Stimulated activated CD4-positive, alpha-beta T cell treated with anti-CD3 and anti-CD28 coated beads, Interleukin-12 subunit alpha, Interleukin-12 subunit beta, amount 100 ng/mL, for 24 hours (primary cell): ENCODE measurements around the gene SLC12A3.
"Not testable (repeated sequence)": the region's sequence is repeated elsewhere in the genome, so short reads cannot be mapped to it uniquely, and the experiment has no call there.

Experiments used
- DNase-seq, 2 experiments: peaks; one replicate each; pipeline ENCODE4 v3.0.0-alpha.2; 2020; ENCODE audit warnings: low read depth in 2 of 2

Gene SLC12A3

DNA sequence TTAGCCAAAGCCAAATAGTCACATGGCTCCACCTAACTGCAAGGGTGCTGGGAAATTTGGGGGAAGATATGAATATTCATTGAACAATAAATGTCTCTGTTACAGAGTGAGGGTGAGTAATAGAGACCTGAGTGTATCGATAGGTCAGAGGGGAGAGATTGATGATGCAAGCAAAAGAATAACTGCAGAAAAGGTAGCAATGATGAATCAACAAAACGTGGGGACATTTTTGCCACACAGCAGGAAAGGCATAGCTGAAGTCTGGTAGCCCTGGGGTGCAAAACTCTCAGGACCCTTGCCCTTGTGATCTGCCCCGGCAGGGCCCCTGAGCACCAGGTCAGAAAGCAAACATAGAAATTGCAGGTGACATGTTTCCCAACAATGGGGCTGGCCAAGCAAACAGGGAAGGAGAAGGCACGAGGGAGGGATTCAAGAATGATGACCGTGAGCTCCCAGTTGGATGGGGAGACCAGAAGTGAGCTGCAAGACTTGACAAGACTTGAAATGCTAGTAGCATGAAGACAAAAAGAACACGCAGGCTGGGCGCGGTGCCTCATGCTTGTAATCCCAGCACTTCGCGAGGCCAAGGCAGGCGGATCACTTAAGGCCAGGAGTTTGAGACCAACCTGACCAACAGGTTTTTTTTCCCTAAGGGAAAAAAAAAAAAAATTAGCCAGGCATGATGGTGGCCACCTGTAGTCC lies 54.2 kb downstream of the SLC12A3 start:
- no peak for DNase-seq

DNA sequence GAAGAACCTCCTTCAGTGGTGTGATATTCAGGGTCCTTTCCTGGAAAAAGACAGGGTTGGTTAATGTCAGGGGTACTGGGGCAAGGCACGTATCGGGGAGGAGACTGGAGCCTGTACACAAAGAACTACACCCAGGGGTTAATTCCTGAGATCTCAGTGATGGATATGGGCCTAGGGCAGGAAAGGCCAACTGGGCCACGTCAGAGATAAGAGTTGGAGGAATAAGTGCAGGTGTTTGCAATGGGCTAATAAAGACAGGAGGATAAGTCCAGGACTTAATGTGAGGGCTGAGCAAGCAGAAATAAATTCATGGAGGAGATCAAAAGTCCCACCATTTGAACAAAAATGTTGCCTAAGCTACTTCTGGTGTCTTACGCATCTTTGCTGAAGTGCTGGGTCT lies 56.6 kb downstream of the SLC12A3 start:
- DNase-seq, result no peak

DNA sequence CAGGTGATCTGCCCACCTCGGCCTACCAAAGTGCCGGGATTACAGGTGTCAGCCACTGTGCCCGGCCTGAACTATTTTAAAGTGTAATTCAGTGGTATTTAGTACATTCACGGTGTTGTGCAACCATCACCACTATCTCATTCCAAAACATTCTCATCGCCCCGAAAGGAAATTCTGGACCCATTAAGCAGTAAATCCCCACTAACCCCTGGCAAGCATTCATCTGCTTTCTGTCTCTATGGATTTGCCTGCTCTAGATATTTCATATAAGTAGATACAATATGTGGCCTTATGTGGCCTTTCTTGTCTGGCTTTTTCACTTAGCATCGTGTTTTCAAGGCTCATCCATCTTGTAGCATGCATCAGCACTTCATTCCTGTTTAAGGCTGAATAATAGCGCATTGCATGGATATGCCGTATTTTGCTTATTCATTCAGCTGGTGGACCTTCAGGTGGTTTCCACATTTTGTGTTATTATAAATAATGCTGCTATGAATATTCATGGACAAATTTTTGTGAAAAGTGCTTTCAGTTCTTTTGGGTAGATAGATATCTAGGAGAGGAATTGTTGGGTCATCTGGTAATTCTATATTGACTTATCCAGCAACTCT lies 58.6 kb downstream of the SLC12A3 start:
- DNase-seq, result no peak

- DNase-seq, result no peak
Measured at GRCh38 chr16:56927471-56927870, 62.5 kb downstream of the SLC12A3 start.

DNA sequence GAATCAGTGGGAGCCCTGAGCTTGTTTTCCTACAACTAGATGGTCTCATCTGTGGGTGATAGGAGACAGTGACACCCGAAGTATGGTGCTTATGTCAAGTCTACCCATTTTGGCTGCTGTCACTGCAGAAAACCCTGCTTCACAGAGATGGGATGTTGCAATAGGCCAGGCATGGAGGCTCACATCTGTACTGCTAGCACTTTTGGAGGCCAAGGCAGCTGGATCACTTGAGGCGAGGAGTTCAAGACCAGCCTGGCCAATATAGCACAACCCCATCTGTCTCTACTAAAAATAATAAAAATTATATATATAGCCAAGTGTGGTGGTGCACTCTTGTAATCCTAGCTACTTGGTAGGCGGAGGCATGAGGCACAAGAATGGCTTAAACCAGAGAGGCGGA lies 64.6 kb downstream of the SLC12A3 start:
- DNase-seq, result no peak

- no peak for DNase-seq
Measured at GRCh38 chr16:56930486-56931270, 65.7 kb downstream of the SLC12A3 start.

- DNase-seq, result no peak
Measured at GRCh38 chr16:56931271-56931891, 66.4 kb downstream of the SLC12A3 start.

- peak; percentile 97 to 99 for DNase-seq
Measured at GRCh38 chr16:56931892-56932720, 67.1 kb downstream of the SLC12A3 start, which contains the start of gene HERPUD1. HERPUD1 (plus strand) TSS chr16:56932142; CDS start chr16:56932245, 103 bp downstream.

DNA sequence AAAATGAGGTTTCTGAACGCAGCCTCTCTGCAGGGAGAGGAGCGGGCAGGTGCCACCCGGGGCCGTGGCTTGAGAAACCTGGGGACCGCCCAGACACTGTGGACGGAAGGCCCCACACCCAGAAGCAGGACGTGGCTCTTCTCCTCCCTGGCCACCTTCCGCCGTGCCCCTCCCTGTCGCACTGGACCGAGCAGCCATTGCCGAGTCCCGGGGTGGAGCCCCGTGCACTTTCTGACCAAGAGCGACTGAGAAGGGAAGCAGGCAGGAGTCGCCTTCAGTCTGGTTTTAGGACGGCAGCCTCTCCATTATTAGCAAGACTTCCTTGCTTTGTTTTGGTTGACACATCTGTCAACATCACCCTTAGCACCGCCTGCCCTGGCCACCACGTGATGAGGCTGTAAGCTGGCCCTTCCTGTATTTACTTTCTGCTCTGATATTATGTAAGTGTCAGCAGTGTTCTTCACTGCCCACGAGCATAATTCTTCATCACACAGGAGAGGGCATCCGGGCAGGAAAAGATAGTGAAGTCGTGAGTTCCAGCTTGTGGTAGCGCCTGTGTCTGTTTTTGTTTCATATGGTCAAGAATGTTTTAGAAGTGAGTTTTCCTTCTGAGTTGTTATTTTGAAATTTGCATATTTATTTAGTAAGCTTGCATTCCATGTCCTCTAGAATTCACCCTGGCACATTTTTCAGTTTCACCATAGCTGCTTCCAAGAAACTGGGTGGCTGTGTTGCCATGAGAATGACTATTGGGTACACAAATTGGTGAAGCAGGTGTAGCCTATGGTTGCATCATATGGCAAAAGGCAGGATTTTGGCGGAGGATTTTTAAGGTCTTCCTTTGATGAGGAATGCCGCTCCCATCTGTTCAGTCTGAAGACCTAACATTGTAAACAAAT lies 68.0 kb downstream of the SLC12A3 start:
- no peak for DNase-seq

DNA sequence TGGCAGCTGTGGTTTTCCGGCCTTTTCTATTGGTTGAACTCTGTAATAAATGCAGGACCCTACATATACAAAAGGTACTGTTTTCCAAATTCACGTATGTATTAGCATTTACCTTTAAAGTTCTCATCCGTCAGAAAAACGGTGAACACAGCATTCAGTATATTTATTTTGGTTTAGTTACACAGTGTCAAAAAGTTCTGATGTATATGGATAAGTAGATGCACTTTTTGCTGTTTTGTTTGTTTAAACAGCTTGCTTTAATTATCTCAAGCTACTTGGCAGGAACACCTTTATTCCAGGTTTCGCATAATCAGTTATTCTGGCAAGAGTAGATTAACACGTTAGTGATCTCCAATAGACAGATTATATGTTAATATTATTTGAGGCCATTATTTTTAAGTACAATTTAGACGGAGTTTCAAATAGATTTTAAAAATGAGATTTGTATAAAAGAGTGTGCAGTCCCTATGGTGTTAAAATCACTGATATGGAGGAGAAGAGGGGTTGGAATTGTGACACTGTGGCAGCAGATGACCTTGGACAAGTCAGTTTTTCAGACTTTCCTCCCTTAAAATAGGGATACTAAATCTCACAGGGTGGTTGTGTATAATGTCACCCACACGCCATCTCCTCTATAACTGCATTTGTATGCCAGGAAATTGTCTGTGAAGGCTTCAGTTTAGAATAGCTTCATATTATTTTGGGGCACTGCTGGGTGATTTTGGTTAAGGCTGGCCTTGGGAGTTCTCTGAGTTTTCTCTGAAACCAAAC lies 69.0 kb downstream of the SLC12A3 start:
- no peak for DNase-seq

- not testable (repeated sequence) for DNase-seq
Measured at GRCh38 chr16:56934599-56935145, 69.7 kb downstream of the SLC12A3 start.

- DNase-seq, result no peak
Measured at GRCh38 chr16:56935201-56935600, 70.2 kb downstream of the SLC12A3 start.

DNA sequence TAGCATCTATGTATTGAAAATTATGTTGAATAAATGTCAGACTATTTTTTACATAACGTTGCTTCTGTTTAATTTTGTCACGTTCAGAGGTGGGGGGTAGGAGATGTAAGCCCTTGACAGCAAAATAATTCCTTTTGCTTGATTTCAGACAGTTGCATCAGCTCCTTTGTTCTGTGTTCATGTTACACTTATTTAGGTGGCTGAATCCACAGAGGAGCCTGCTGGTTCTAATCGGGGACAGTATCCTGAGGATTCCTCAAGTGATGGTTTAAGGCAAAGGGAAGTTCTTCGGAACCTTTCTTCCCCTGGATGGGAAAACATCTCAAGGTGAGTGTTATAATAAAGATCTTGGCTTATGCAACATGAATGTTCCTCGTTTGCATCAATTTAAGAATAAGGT lies 71.5 kb downstream of the SLC12A3 start:
- no peak for DNase-seq

GRCh38 chr16:56936950-56937349 lies 71.9 kb downstream of the SLC12A3 start:
- no peak for DNase-seq

- DNase-seq, result no peak
Measured at GRCh38 chr16:56938664-56939513, 73.9 kb downstream of the SLC12A3 start.

- no peak for DNase-seq
Measured at GRCh38 chr16:56939801-56940200, 74.8 kb downstream of the SLC12A3 start.

DNA sequence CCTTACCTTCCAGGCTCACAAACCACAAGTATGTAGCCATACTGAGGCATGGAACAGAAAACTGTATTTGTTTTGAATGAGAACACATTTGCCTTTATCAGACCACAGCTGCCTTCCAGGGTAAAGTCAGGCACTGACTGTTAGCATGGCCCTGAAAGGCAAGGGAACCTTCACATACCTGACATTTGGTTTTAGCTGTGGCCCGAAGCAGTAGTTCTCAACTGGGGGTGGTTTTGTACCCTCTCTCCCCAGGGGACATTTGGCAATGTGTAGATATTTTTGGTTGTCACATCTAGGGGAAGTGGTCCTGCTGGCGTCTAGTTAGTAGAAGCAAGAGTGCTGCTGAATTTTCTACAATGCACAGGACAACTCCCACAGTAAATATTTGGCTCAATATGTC lies 76.1 kb downstream of the SLC12A3 start:
- DNase-seq, result no peak

DNA sequence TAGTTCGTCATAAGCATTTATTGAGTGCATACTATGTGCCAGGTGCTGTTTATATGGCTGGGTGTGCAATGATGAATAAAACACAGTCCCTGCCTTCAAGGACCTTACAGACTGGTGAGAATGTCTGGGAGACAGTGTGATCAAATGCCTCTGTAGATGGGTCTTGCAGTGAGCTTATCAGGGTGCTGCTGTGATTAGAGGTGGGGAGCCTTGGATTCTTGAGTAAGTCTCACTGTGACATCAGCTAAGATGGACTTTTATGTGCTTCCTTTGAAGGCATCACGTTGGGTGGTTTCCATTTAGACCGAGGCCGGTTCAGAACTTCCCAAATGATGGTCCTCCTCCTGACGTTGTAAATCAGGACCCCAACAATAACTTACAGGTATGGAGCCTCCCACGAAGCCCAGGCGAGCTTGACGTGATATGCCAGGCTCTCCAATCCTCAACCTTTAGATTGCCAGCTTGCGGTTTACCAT lies 76.9 kb downstream of the SLC12A3 start:
- no peak for DNase-seq
